Glutamatergic neuron (in vitro differentiated cells): Measurements from ENCODE around the gene AOAH. TPM values are rescaled to one million over a fixed set of nuclear protein-coding genes. Genes with fewer than 3 reads are reported as not detected.

ENCODE experiments used
- DNase-seq: peaks from one replicate; pipeline ENCODE4 v3.0.0; 2022
- H3K27ac Mint-ChIP-seq: one replicate; pipeline ENCODE4 v1.8.0; 2020; ENCODE audit warnings: mild to moderate bottlenecking, mixed read lengths, inconsistent platforms; ENCODE audit not compliant: unreplicated experiment
- H3K27me3 Mint-ChIP-seq: one replicate; pipeline ENCODE4 v1.8.0; 2020; ENCODE audit warnings: mild to moderate bottlenecking, moderate library complexity, mixed read lengths, inconsistent platforms; ENCODE audit not compliant: unreplicated experiment
- H3K36me3 Mint-ChIP-seq: one replicate; pipeline ENCODE4 v1.8.0; 2020; ENCODE audit warnings: mild to moderate bottlenecking, mixed read lengths, inconsistent platforms; ENCODE audit not compliant: unreplicated experiment
- H3K4me1 Mint-ChIP-seq: one replicate; pipeline ENCODE4 v1.8.0; 2020; ENCODE audit warnings: mild to moderate bottlenecking, low read depth, mixed read lengths, inconsistent platforms; ENCODE audit not compliant: unreplicated experiment
- H3K4me3 Mint-ChIP-seq: one replicate; pipeline ENCODE4 v1.8.0; 2020; ENCODE audit warnings: mild to moderate bottlenecking, mixed read lengths, inconsistent platforms; ENCODE audit not compliant: unreplicated experiment
- H3K9me3 Mint-ChIP-seq: one replicate; pipeline ENCODE4 v1.8.0; 2020; ENCODE audit warnings: mild to moderate bottlenecking, moderate library complexity, mixed read lengths, inconsistent platforms; ENCODE audit not compliant: unreplicated experiment
- CTCF ChIP-seq: fragments of 200-600 bp; sonication (generic); IDR thresholded peaks from one replicate; pipeline ENCODE4 v1.5.0; 2021; ENCODE audit not compliant: partially characterized antibody, unreplicated experiment
- total RNA-seq: library from RNA; stranded (reverse); fragmentation: NEBNext Ultra II Directional; extraction: Animal tissue kit (Norgen Biotek cat#: 25700); gene quantifications from one replicate; pipeline ENCODE4 v1.2.1, GENCODE V29; 2021; ENCODE audit not compliant: unreplicated experiment

Gene AOAH
- total RNA-seq, 1 donor from 2014 or later: not detected

- Mint-ChIP-seq H3K4me1 (peaks cover 8% of the 10 kb centered on the region), H3K36me3 (no peaks in the 10 kb centered on the region), H3K4me3 (no peak overlapping the region), H3K27ac (no peak overlapping the region), H3K9me3 (peaks cover 1% of the 10 kb centered on the region), H3K27me3 (no peaks in the 10 kb centered on the region)
- no peak for TF ChIP-seq CTCF
- DNase-seq: no peak
Measured at GRCh38 chr7:36684954-36685353, 39.3 kb downstream of the AOAH start.

DNA sequence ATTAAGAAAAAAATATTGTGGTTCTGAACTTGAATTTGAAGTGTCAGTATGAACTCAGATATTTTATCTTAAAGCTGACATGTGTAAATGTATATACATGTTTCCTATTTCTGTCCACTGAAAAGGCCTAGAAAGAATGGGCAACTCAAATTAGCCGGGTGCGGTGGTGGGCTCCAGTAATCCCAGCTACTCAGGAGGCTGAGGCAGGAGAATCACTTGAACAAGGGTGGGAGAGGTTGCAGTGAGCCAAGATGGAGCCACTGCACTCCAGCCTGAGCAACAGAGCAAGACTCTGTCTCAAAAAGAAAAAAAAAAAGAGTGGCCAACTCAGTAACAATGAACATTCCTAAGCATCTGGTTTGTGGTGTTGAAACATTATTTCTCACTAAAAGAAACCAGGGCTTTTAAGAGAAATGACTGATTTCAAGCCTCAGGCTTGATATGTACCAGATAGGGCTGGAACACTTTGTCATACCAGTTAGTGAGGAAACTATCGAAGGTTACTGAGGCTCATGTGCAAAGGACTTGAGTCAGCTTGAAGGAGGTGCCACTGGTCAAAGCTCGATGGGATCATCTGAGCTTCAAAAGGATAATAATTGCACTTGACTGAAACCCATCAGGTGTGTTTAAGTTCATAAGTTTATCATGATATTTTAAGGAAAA, 40.5 kb downstream of the AOAH start:
- H3K27ac Mint-ChIP-seq: no peak overlapping the region

GRCh38 chr7:36683111-36683510, 41.2 kb downstream of the AOAH start:
- H3K27ac Mint-ChIP-seq: no peak overlapping the region
- H3K36me3 Mint-ChIP-seq: no peaks in the 10 kb centered on the region
- DNase-seq: no peak
- H3K9me3 Mint-ChIP-seq: peaks cover 1% of the 10 kb centered on the region
- H3K4me3 Mint-ChIP-seq: no peak overlapping the region
- peaks cover 10% of the 10 kb centered on the region for H3K4me1 Mint-ChIP-seq
- H3K27me3 Mint-ChIP-seq: no peaks in the 10 kb centered on the region
- TF ChIP-seq CTCF: no peak

More for the DNA sequence above, 40.5 kb downstream of the AOAH start:
- peaks cover 1% of the 10 kb centered on the region for H3K9me3 Mint-ChIP-seq
- no peaks in the 10 kb centered on the region for H3K27me3 Mint-ChIP-seq
- no peak overlapping the region for H3K4me3 Mint-ChIP-seq
- DNase-seq: no peak
- H3K36me3 Mint-ChIP-seq: no peaks in the 10 kb centered on the region
- no peak for TF ChIP-seq CTCF
- H3K4me1 Mint-ChIP-seq: peaks cover 8% of the 10 kb centered on the region

DNA sequence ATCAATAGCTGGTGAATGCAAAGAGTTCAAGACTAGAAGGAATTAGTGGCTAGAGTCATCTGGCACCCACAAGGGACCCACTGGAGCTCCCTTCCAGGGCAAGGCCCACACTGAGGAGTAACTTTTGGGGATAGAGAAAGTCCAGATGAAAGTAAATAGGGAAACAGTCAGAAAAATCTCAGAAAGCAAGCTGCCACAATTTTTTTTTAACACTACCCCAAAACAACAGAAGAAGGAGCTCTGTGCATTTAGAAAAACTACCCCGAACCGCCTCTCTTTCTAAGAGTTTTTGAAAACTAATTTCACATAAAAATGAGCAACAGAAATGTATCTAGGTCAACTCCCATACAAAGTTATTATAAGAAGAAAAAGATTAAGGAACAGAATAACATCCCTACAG, 42.2 kb downstream of the AOAH start:
- no peak for DNase-seq
- H3K9me3 Mint-ChIP-seq: peaks cover 1% of the 10 kb centered on the region
- no peak overlapping the region for H3K4me3 Mint-ChIP-seq
- no peaks in the 10 kb centered on the region for H3K36me3 Mint-ChIP-seq
- TF ChIP-seq CTCF: no peak
- H3K27me3 Mint-ChIP-seq: no peaks in the 10 kb centered on the region
- peaks cover 10% of the 10 kb centered on the region for H3K4me1 Mint-ChIP-seq
- no peak overlapping the region for H3K27ac Mint-ChIP-seq

DNA sequence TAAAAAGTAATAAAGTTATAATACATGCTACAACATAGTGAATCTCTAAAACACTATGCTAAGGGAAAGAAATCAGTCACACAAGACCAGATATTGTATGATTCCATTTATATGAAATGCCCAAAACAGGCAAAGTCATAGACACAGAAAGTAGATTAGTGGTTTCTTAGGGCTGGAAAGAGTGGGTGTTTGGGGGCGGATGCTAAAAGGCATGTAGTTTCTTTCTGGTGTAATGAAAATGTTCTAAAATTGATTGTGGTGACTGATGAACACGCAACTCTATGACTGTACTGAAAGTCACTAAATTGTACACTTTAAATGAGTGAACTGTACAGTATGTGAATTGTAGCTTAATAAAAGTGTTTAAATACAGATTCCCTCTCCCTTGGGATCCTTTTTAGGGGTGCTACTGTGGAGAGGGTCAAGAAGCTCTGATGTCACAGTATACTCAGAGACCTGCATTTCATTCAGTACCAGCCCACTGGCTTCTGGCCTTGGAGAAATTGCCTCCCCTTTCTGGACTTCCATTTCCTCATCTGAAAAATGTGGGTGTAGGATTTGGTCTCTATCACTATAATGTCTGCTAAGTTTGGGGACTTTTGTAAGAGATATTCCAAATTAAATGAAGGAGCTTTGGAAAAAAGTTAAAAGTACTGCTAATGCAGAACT, 46.4 kb downstream of the AOAH start:
- DNase-seq: no peak
- Mint-ChIP-seq H3K36me3 (no peaks in the 10 kb centered on the region), H3K4me3 (no peak overlapping the region), H3K27me3 (no peaks in the 10 kb centered on the region), H3K4me1 (peaks cover 10% of the 10 kb centered on the region), H3K27ac (no peak overlapping the region), H3K9me3 (peaks cover 1% of the 10 kb centered on the region)
- TF ChIP-seq CTCF: no peak
